ENCODE measurements around the gene TUSC2.
"Not testable (repeated sequence)": the region's sequence is repeated elsewhere in the genome, so short reads cannot be mapped to it uniquely, and the experiment has no call there.

TUSC2 gene

DNA sequence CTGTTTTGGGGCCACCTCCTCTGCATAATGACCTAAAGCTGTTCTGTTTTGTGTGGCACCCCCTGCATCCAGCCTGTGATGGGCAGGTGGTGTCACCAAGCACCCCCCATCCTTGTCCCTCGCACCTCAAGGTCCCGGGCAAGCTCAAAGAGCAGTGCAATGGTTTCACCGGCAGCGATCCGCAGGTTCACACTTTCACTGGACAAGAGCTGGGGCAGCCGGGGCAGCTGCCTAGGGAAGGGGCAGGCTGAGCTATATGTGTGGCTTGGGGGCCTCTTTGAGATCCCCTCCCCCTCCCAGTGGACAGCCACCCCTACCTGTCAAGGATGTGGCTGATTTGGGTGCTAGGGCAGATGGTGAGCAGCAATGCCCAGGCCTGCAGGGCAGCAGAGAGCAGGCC lies 38.9 kb downstream of the TUSC2 start:
- Histone ChIP-seq H3K27me3 (replicated peaks) (no peaks in the 10 kb centered on the region), H3K4me3 (ENCODE audit: low read depth, low read length) (no peak overlapping the region), H3K36me3 (replicated peaks) (peaks cover 25% of the 10 kb centered on the region), H3K27ac (no peak overlapping the region)
- DNase-seq: no peak
- TF ChIP-seq, protein P1, sequence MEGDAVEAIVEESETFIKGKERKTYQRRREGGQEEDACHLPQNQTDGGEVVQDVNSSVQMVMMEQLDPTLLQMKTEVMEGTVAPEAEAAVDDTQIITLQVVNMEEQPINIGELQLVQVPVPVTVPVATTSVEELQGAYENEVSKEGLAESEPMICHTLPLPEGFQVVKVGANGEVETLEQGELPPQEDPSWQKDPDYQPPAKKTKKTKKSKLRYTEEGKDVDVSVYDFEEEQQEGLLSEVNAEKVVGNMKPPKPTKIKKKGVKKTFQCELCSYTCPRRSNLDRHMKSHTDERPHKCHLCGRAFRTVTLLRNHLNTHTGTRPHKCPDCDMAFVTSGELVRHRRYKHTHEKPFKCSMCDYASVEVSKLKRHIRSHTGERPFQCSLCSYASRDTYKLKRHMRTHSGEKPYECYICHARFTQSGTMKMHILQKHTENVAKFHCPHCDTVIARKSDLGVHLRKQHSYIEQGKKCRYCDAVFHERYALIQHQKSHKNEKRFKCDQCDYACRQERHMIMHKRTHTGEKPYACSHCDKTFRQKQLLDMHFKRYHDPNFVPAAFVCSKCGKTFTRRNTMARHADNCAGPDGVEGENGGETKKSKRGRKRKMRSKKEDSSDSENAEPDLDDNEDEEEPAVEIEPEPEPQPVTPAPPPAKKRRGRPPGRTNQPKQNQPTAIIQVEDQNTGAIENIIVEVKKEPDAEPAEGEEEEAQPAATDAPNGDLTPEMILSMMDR (IDR thresholded peaks at IDR 0.05; ENCODE audit: low read depth, low read length, missing control alignments): no peak
- in situ Hi-C loops (cut with HindIII; ENCODE audit: low pct_ligation_motif_present, low sequenced_read_pairs): no loop called here

DNA sequence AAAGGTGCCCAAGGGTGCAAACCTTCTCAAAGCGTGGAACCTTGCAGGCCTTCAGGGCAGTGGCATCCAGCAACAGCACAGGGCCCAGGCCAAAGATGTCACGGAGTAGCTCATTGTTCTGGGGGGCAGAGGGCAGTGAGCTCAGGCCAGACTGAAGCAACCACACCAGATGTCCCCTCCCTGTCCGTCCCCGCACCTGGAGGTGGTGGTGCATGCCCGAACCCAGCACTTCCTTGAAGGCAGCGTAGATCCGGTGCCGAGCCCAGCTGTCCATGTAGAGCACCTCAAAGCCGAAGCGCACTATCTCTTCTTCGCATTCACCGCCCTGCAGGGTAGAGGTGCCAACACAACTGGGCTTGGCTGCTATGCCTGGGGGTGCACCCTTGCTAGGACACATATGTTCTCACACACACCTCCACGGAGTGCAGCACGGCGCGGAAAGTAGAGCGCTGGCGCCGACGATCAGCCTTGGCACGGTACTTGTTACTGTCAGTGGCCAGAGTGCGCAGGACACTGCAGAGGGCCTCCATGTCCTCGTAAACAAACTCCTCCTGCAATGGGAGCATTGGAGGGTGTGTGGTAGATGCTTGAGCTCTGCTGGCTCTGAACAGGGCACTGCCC lies 39.5 kb downstream of the TUSC2 start:
- in situ Hi-C loops (cut with HindIII; ENCODE audit: low pct_ligation_motif_present, low sequenced_read_pairs): no loop called here

DNA sequence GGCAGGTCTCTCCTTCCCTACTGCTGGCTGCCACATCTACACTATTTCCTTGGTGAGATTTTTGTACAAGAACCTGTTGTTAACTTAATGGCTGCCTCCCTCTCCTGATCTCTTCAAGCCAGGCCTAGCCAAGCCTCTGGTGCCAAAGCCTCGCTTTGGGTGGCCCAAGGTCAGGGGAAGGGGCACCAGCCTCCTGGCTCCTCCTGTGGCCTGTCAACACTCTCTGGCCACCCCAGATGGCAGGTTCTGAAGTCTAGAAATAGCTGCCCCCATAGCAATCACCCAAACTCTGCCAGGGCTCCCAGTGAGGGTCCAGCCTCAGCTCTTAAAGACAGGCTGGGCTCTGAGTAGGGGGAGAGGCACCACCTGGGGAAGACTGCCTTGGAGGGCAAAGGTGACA lies 40.8 kb downstream of the TUSC2 start:
- Histone ChIP-seq H3K27ac (no peak overlapping the region), H3K36me3 (replicated peaks) (peaks cover 25% of the 10 kb centered on the region)

More for the DNA sequence above, 39.5 kb downstream of the TUSC2 start:
- TF ChIP-seq, protein P1 (IDR thresholded peaks at IDR 0.05; ENCODE audit: low read depth, low read length, missing control alignments): no peak
- Histone ChIP-seq H3K27ac (no peak overlapping the region), H3K4me3 (ENCODE audit: low read depth, low read length) (no peak overlapping the region), H3K27me3 (replicated peaks) (no peaks in the 10 kb centered on the region), H3K36me3 (replicated peaks) (peaks cover 25% of the 10 kb centered on the region)
- DNase-seq: no peak

DNA sequence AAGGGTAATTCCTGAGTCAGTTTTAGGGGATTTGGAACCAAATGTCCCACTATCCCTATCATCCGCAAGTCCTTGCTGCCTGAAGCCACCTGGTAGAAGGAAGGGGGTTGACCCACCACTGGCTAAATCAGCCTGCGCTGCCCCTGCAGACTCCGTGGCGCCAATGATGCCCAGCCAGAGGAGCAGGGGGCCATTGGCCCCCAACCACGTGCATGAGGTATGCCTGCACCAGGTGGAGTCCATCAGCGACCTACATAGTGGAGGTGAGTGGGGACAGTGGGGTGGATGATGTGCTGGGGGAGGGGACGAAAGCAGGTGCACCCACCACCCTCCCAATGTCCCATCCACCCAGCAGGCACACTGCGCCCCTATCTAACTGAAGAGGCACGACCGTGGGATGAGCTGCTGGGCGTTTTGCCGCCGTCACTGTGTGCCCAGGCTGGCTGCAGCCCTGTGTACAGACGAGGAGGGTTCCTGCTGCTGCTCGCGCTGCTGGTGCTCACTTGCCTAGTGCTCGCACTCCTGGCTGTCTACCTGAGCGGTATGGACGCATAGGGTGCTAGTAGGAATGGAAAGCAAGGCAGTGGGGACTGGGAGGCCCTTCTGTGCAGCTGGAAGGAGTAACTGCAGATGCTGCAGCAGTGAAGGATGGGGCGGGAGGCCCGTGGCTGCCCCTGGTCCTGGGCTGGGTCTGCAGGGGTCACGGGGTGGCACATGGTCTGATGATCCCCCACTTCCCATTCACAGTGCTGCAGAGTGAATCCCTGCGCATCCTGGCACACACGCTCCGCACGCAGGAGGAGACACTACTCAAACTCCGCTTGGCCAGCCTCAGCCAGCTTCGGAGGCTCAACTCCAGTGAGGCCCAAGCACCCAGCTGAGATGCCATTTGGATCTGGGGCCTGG lies 41.4 kb downstream of the TUSC2 start:
- TF ChIP-seq, protein P1 (IDR thresholded peaks at IDR 0.05; ENCODE audit: low read depth, low read length, missing control alignments): no peak

More for the DNA sequence above, 40.8 kb downstream of the TUSC2 start:
- DNase-seq: no peak
- in situ Hi-C loops (cut with HindIII; ENCODE audit: low pct_ligation_motif_present, low sequenced_read_pairs): no loop called here
- TF ChIP-seq, protein P1 (IDR thresholded peaks at IDR 0.05; ENCODE audit: low read depth, low read length, missing control alignments): no peak
- no peaks in the 10 kb centered on the region for H3K27me3 ChIP-seq (replicated peaks)
- H3K4me3 ChIP-seq (ENCODE audit: low read depth, low read length): no peak overlapping the region

DNA sequence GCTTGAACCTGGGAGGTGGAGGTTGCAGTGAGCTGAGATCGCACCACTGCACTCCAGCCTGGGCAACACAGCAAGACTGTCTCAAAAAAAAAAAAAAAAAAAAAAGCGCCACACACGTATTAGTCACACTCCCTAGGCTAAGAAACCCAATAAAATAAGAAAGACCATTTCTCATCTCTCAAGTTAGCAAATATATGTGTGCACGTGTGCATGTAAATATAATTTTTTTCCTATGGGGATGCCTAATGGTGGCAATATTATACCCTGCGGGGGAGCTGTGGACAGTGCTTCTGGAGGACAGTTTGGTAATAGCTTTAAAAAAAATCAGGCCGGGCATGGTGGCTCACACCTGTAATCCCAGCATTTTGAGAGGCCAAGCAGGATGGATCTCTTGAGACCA lies 43.9 kb downstream of the TUSC2 start:
- in situ Hi-C loops (cut with HindIII; ENCODE audit: low pct_ligation_motif_present, low sequenced_read_pairs); H3K27me3 ChIP-seq (replicated peaks); H3K27ac ChIP-seq; H3K4me3 ChIP-seq (ENCODE audit: low read depth, low read length); DNase-seq: not testable (repeated sequence)
- H3K36me3 ChIP-seq (replicated peaks): peaks cover 14% of the 10 kb centered on the region

More for the DNA sequence above, 41.4 kb downstream of the TUSC2 start:
- Histone ChIP-seq H3K36me3 (replicated peaks) (peaks cover 25% of the 10 kb centered on the region), H3K27ac (no peak overlapping the region), H3K4me3 (ENCODE audit: low read depth, low read length) (no peak overlapping the region), H3K27me3 (replicated peaks) (no peaks in the 10 kb centered on the region)
- in situ Hi-C loops (cut with HindIII; ENCODE audit: low pct_ligation_motif_present, low sequenced_read_pairs): no loop called here
- DNase-seq: no peak

DNA sequence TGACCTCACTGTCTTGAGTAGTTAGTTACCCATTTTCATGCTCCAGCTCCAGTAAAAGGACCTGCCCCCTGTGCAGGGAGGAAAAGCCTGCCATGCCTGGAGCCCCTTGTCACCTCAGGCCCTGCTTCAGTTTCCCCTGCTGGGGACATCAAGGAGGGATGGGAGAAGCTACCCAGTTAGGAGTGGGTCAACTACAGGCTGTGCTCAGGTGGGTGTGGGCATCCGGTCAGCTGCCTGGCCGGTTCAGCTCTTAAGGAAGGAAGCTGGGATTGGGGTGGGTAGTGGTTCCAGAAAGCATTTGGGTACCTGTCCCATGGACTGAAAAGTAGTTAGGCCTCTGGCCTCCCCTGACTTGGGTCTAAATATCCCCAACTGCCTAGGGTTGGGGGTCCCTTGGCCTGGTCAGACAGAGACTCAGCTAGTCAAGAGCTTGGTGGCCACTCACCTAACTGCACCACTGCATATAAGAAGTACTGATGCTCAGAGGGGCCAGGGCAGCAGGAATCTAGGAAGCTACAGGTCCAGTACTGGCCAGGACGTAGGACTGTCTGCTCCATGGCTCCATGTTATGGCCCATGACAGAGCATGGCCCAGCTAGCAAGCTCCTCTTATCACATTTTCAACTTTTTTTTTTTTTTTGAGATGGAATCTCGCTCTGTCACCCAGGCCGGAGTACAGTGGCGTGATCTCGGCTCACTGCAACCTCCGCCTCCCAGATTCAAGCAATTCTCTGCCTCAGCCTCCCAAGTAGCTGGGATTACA lies 48.6 kb downstream of the TUSC2 start:
- TF ChIP-seq, protein P1 (IDR thresholded peaks at IDR 0.05; ENCODE audit: low read depth, low read length, missing control alignments): no peak
- H3K36me3 ChIP-seq (replicated peaks): no peaks in the 10 kb centered on the region
- H3K27me3 ChIP-seq (replicated peaks): peaks cover 14% of the 10 kb centered on the region
- no peak overlapping the region for H3K27ac ChIP-seq
- no peak for DNase-seq
- H3K4me3 ChIP-seq (ENCODE audit: low read depth, low read length): no peak overlapping the region
- in situ Hi-C loops (cut with HindIII; ENCODE audit: low pct_ligation_motif_present, low sequenced_read_pairs): no loop called here

Data from brain microvascular endothelial cell (primary cell).